KMS-11 (cell line): Measurements from ENCODE around the gene OTOL1.

ENCODE experiments used
- H2AFZ ChIP-seq: fragments of 200-600 bp; sonication (generic); 2 replicates; pipeline ENCODE4 v1.6.1; 2016; ENCODE audit warnings: antibody characterized with exemption, mixed run types, low read depth
- H3K27ac ChIP-seq: fragments of 200-600 bp; sonication (generic); 2 replicates; pipeline ENCODE4 v1.6.1; 2016; ENCODE audit warnings: mild to moderate bottlenecking, mixed run types
- H3K27me3 ChIP-seq: fragments of 200-600 bp; sonication (generic); 2 replicates; pipeline ENCODE4 v1.6.1; 2017; ENCODE audit warnings: mild to moderate bottlenecking, low read depth, mixed run types, moderate library complexity; ENCODE audit not compliant: insufficient read depth
- H3K36me3 ChIP-seq: fragments of 200-600 bp; sonication (generic); 2 replicates; pipeline ENCODE4 v1.6.1; 2017; ENCODE audit warnings: mild to moderate bottlenecking, mixed run types; ENCODE audit not compliant: insufficient read depth
- H3K4me1 ChIP-seq: fragments of 200-600 bp; sonication (generic); 2 replicates; pipeline ENCODE4 v1.6.1; 2016; ENCODE audit warnings: mild to moderate bottlenecking, low read depth, mixed run types; ENCODE audit not compliant: poor library complexity, severe bottlenecking
- H3K4me2 ChIP-seq: fragments of 200-600 bp; sonication (generic); 2 replicates; pipeline ENCODE4 v1.7.0; 2016; ENCODE audit warnings: mild to moderate bottlenecking, mixed run types
- H3K4me3 ChIP-seq: fragments of 200-600 bp; sonication (generic); IDR thresholded peaks from 2 replicates; pipeline ENCODE4 v1.6.1; 2017; ENCODE audit warnings: low read depth, low read length, mixed read lengths; ENCODE audit not compliant: insufficient read depth
- H3K79me2 ChIP-seq: fragments of 200-600 bp; sonication (generic); 2 replicates; pipeline ENCODE4 v1.6.1; 2016; ENCODE audit warnings: low read depth, mixed run types; ENCODE audit not compliant: insufficient read depth
- H3K9ac ChIP-seq: fragments of 200-600 bp; sonication (generic); 2 replicates; pipeline ENCODE4 v1.6.1; 2016; ENCODE audit warnings: mild to moderate bottlenecking, mixed run types
- H4K20me1 ChIP-seq: fragments of 200-600 bp; sonication (generic); 2 replicates; pipeline ENCODE4 v1.6.1; 2016; ENCODE audit warnings: mild to moderate bottlenecking, mixed run types; ENCODE audit not compliant: insufficient read depth
- TF ChIP-seq, protein P1 (sequence below): fragments of 200-600 bp; sonication (generic); conservative IDR thresholded peaks from 2 replicates; pipeline ENCODE4 v1.6.1; 2017; ENCODE audit warnings: low read depth, mild to moderate bottlenecking, antibody characterized with exemption, low read length, moderate library complexity, mixed read lengths

Gene OTOL1

GRCh38 chr3:161550491-161551195 is 54.0 kb downstream of the OTOL1 start:
- no peaks in the 10 kb centered on the region for H4K20me1 ChIP-seq
- H3K36me3 ChIP-seq = no peaks in the 10 kb centered on the region
- no peak overlapping the region; the same call in 1 of the 2 replicates for H3K27ac ChIP-seq
- TF ChIP-seq, protein P1, sequence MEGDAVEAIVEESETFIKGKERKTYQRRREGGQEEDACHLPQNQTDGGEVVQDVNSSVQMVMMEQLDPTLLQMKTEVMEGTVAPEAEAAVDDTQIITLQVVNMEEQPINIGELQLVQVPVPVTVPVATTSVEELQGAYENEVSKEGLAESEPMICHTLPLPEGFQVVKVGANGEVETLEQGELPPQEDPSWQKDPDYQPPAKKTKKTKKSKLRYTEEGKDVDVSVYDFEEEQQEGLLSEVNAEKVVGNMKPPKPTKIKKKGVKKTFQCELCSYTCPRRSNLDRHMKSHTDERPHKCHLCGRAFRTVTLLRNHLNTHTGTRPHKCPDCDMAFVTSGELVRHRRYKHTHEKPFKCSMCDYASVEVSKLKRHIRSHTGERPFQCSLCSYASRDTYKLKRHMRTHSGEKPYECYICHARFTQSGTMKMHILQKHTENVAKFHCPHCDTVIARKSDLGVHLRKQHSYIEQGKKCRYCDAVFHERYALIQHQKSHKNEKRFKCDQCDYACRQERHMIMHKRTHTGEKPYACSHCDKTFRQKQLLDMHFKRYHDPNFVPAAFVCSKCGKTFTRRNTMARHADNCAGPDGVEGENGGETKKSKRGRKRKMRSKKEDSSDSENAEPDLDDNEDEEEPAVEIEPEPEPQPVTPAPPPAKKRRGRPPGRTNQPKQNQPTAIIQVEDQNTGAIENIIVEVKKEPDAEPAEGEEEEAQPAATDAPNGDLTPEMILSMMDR = no peak
- no peak overlapping the region for H3K9ac ChIP-seq
- H3K4me2 ChIP-seq = no peak overlapping the region
- no peak overlapping the region for H3K4me3 ChIP-seq
- H2AFZ ChIP-seq = no peak overlapping the region
- no peaks in the 10 kb centered on the region for H3K79me2 ChIP-seq
- no peaks in the 10 kb centered on the region for H3K27me3 ChIP-seq
- H3K4me1 ChIP-seq = peaks cover 50% of the 10 kb centered on the region

DNA sequence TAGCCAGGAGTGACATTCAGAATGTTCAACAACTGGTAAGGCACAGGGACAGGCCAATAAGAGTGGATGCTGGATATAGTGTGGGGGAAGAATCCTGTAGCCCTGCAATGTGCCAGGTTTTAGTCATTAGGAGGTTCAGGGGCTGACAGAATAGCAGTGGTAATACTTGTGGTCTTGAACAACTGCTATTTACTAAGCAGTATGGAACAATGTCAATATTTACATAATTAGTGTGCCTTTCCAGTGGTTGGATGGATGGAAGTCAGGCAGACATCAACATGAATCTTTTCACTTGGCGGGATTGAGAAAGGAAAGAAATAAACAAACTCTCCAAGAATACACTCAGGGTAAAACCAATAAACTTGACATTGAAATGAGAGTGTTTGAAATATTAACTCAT is 55.1 kb downstream of the OTOL1 start:
- Histone ChIP-seq H3K9ac (no peak overlapping the region), H3K4me2 (no peak overlapping the region), H3K27me3 (no peaks in the 10 kb centered on the region), H3K4me1 (peaks cover 60% of the 10 kb centered on the region), H3K79me2 (no peaks in the 10 kb centered on the region), H2AFZ (no peak overlapping the region), H3K4me3 (no peak overlapping the region), H4K20me1 (no peaks in the 10 kb centered on the region), H3K27ac (no peak overlapping the region), H3K36me3 (no peaks in the 10 kb centered on the region)
- TF ChIP-seq, protein P1 = no peak

DNA sequence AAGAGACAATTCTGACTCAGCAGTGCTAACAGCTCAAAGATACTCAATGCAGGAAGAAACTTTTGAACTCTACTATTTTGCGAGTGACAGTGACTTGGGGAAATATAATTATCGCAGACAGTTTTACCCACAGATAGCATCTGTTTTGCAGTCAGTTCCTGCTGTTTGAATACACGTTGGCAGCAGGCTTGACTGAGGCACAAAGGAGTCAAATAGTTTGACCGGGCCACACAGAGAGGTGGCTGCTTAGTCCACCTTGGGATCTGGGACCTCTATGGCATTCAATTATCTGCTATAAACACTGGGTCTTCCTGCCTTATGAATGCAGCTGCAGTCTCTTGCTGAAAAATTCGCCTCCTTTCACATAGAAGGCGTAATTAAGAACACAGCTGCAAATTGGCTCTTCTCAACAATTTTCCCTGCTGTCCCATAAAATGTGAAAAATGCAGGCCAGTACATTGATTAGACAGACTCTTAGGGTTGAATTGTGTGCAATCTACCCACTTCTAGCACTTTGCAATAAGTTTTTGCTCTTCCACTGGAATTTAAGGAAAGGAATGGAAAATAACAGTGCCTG is 56.5 kb downstream of the OTOL1 start:
- TF ChIP-seq, protein P1 = no peak
- H3K4me1 ChIP-seq = peaks cover 67% of the 10 kb centered on the region

More for the DNA sequence above, 56.5 kb downstream of the OTOL1 start:
- Histone ChIP-seq H3K4me3 (no peak overlapping the region), H3K9ac (no peak overlapping the region), H3K36me3 (no peaks in the 10 kb centered on the region), H3K27me3 (no peaks in the 10 kb centered on the region), H3K27ac (no peak overlapping the region), H3K4me2 (no peak overlapping the region), H4K20me1 (no peaks in the 10 kb centered on the region), H3K79me2 (no peaks in the 10 kb centered on the region), H2AFZ (no peak overlapping the region)
